HEK293T (cell line): Measurements from ENCODE around the gene FLT3.

Experiments used
- CTCF ChIA-PET: fragments of 350-600 bp; formaldehyde crosslinking; extraction: SDS; loops from one replicate; lab custom pipeline; 2021; ENCODE audit warnings: antibody characterized with exemption, inconsistent platforms; lab: Yijun Ruan, JAX
- POLR2A ChIA-PET: fragments of 350-600 bp; formaldehyde crosslinking; extraction: SDS; loops from one replicate; lab custom pipeline; 2020; ENCODE audit warnings: antibody characterized with exemption, inconsistent platforms; lab: Yijun Ruan, JAX
- DNase-seq: peaks from one replicate; pipeline ENCODE4 v3.0.0; 2012; ENCODE audit warnings: mixed read lengths; ENCODE audit errors: extremely low spot score
- ARNT ChIP-seq: fragments of 450-650 bp; IDR thresholded peaks from 2 replicates; pipeline ENCODE4 v1.6.1; 2017; ENCODE audit warnings: mild to moderate bottlenecking
- BHLHE40 ChIP-seq: fragments of 450-650 bp; IDR thresholded peaks from 2 replicates; pipeline ENCODE4 v1.6.1; 2016; ENCODE audit warnings: mild to moderate bottlenecking, moderate library complexity, borderline replicate concordance
- CTBP1 ChIP-seq: fragments of 450-650 bp; IDR thresholded peaks from 2 replicates; pipeline ENCODE4 v1.6.1; 2016; ENCODE audit warnings: borderline replicate concordance
- ELF4 ChIP-seq: fragments of 450-650 bp; IDR thresholded peaks from 2 replicates; pipeline ENCODE4 v1.6.1; 2017; ENCODE audit warnings: antibody characterized with exemption
- FOXA1 ChIP-seq: fragments of 450-650 bp; IDR thresholded peaks from 2 replicates; pipeline ENCODE4 v1.6.1; 2016; ENCODE audit warnings: mild to moderate bottlenecking
- FOXK2 ChIP-seq: fragments of 450-650 bp; IDR thresholded peaks from 2 replicates; pipeline ENCODE4 v1.6.1; 2016; ENCODE audit warnings: mild to moderate bottlenecking
- FOXM1 ChIP-seq: fragments of 450-650 bp; IDR thresholded peaks from 2 replicates; pipeline ENCODE4 v1.6.1; 2017; ENCODE audit warnings: mild to moderate bottlenecking, borderline replicate concordance
- HDGF ChIP-seq: fragments of 450-650 bp; IDR thresholded peaks from 2 replicates; pipeline ENCODE4 v1.6.1; 2017; ENCODE audit warnings: antibody characterized with exemption, borderline replicate concordance
- L3MBTL2 ChIP-seq: fragments of 450-650 bp; conservative IDR thresholded peaks from 2 replicates; pipeline ENCODE4 v1.6.1; 2016; ENCODE audit warnings: mild to moderate bottlenecking
- LEF1 ChIP-seq: fragments of 450-650 bp; IDR thresholded peaks from 2 replicates; pipeline ENCODE4 v1.6.1; 2017; ENCODE audit warnings: mild to moderate bottlenecking, borderline replicate concordance
- NFRKB ChIP-seq: fragments of 450-650 bp; IDR thresholded peaks from 2 replicates; pipeline ENCODE4 v1.6.1; 2016; ENCODE audit warnings: mild to moderate bottlenecking, moderate library complexity
- SP1 ChIP-seq: fragments of 450-650 bp; IDR thresholded peaks from 2 replicates; pipeline ENCODE4 v1.6.1; 2017
- SUZ12 ChIP-seq: fragments of 450-650 bp; IDR thresholded peaks from 2 replicates; pipeline ENCODE4 v1.6.1; 2016; ENCODE audit warnings: mild to moderate bottlenecking
- TARDBP ChIP-seq: fragments of 450-650 bp; IDR thresholded peaks from 2 replicates; pipeline ENCODE4 v1.6.1; 2016
- ZNF384 ChIP-seq: fragments of 450-650 bp; IDR thresholded peaks from 2 replicates; pipeline ENCODE4 v1.6.1; 2016
- TF ChIP-seq, protein P1 (sequence below): fragments of 450-650 bp; IDR thresholded peaks from 2 replicates; pipeline ENCODE4 v1.6.1; 2016

Gene FLT3

DNA sequence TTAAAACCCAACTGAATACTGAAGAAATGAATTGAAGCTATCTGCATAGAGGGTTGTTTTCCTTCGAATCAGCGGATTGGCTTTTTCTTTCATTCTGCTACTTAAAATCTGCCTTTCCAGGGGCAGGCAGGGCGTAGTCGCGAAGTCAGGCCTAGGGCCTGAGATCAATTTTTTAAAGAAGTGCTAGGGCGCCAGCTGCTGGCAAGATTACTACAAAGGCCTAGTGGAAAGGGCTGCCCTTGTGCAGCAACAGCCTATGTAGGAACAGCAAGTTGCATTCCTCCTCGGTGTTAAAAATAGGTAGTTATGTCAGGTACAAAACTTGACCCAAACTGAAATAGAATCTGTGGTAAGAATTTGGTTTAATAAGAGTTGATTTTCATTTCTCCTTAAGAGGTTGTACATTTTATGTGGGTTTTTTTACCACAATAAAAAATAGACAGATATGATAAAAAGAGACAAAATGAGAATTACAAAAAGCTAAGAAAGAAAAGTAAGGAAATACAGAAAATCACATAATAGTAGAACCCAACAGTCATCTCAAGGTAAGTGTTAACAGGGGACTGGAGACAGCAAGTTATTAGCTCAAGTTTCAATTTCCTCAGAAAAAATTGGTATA is 102.4 kb downstream of the FLT3 start:
- TF ChIP-seq NFRKB (no peak), L3MBTL2 (peak; percentile 37; the same call in 1 of the 2 replicates), ZNF384 (no peak)
- DNase-seq: peak; percentile 68
- ChIA-PET CTCF (interaction anchor here (0.8 to 1.1 kb wide), 3 partner anchors 15 to 44 kb away, joined by 3 to 4 read pairs (median 3); no protein-coding TSS in a partner anchor), POLR2A (no interaction called here)

DNA sequence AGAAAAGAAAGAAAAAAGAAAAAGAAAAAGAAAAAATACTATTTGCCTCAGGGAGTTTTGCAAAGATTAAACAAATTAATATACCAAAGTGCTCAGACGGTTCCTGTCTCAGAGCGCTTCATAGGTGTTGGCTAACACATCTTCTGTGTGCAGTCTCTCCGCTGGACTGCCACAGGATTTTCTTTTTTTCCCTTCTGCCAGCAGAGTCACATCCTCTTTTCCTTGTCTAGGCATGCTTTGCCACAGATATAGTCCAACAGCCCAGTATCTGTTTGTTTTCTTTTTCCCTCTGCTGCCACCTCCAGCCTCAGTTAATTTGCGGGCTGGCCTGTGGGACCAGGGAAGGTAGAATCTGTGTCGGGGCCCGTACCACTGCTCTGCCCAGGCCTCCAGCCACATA is 108.5 kb downstream of the FLT3 start:
- no peak for DNase-seq
- ChIA-PET POLR2A (no interaction called here), CTCF (no interaction called here)
- TF ChIP-seq CTBP1 (no peak), FOXM1 (no peak), L3MBTL2 (no peak), FOXK2 (no peak), FOXA1 (no peak), HDGF (no peak), ELF4 (no peak), ZNF384 (no peak), BHLHE40 (no peak), ARNT (no peak), SUZ12 (no peak), LEF1 (no peak), TARDBP (no peak), SP1 (no peak), NFRKB (no peak)
- TF ChIP-seq, protein P1, sequence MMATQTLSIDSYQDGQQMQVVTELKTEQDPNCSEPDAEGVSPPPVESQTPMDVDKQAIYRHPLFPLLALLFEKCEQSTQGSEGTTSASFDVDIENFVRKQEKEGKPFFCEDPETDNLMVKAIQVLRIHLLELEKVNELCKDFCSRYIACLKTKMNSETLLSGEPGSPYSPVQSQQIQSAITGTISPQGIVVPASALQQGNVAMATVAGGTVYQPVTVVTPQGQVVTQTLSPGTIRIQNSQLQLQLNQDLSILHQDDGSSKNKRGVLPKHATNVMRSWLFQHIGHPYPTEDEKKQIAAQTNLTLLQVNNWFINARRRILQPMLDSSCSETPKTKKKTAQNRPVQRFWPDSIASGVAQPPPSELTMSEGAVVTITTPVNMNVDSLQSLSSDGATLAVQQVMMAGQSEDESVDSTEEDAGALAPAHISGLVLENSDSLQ: no peak

- POLR2A ChIA-PET: no interaction called here
- no peak for TF ChIP-seq FOXM1
- TF ChIP-seq CTBP1: no peak
- no peak for TF ChIP-seq ELF4
- TF ChIP-seq FOXA1: no peak
- TF ChIP-seq ZNF384: no peak
- TF ChIP-seq HDGF: no peak
- no peak for TF ChIP-seq BHLHE40
- TF ChIP-seq NFRKB: no peak
- no peak for TF ChIP-seq TARDBP
- no peak for TF ChIP-seq SUZ12
- TF ChIP-seq, protein P1: no peak
- no peak for DNase-seq
- CTCF ChIA-PET: interaction anchor here (0.8 kb wide), 1 partner anchor 627 kb away, joined by 5 read pairs; no protein-coding TSS in a partner anchor
Measured at GRCh38 chr13:27988520-27988919, 111.9 kb downstream of the FLT3 start, which contains the start of gene URAD. Gene URAD (minus strand): TSS chr13:27988693. CDS start chr13:27988637, 56 bp downstream.

- DNase-seq: no peak
- no peak for TF ChIP-seq FOXA1
- no peak for TF ChIP-seq HDGF
- no peak for TF ChIP-seq NFRKB
- no peak for TF ChIP-seq ARNT
- TF ChIP-seq SP1: no peak
- TF ChIP-seq L3MBTL2: no peak
- TF ChIP-seq SUZ12: no peak
- no peak for TF ChIP-seq FOXM1
- no peak for TF ChIP-seq BHLHE40
- TF ChIP-seq ELF4: no peak
- no peak for TF ChIP-seq LEF1
- TF ChIP-seq FOXK2: no peak
- TF ChIP-seq, protein P1: no peak
- POLR2A ChIA-PET: no interaction called here
- CTCF ChIA-PET: no interaction called here
Measured at GRCh38 chr13:27985600-27985999, 114.8 kb downstream of the FLT3 start.

GRCh38 chr13:27982361-27982760 is 118.0 kb downstream of the FLT3 start:
- CTCF ChIA-PET: interaction anchor here (0.7 to 1.1 kb wide), 3 partner anchors 15 to 356 kb away, joined by 3 to 6 read pairs (median 3); no protein-coding TSS in a partner anchor
- TF ChIP-seq L3MBTL2 (no peak), FOXK2 (no peak), SUZ12 (no peak)
- no peak for DNase-seq
- POLR2A ChIA-PET: interaction anchor here (1.3 kb wide), 1 partner anchor 11 kb away, joined by 3 read pairs; no protein-coding TSS in a partner anchor

- POLR2A ChIA-PET: interaction anchor here (1.3 kb wide), 1 partner anchor 10 kb away, joined by 3 read pairs; no protein-coding TSS in a partner anchor
- CTCF ChIA-PET: no interaction called here
- DNase-seq: no peak
- TF ChIP-seq FOXM1 (no peak), LEF1 (no peak), TARDBP (no peak), ARNT (no peak), ZNF384 (no peak), ELF4 (no peak), FOXK2 (no peak), HDGF (no peak)
Measured at GRCh38 chr13:27981006-27981708, 119.2 kb downstream of the FLT3 start.
